Fibroblast of pulmonary artery (primary cell): ENCODE results near the gene HLCS.
A peak's percentile ranks its signal among the peaks of the same experiment; 100 is the strongest.

Experiments used
- DNase-seq: peaks from one replicate; pipeline ENCODE4 v3.0.0-alpha.2; 2010; ENCODE audit warnings: low read depth
- H3K4me3 ChIP-seq: replicated peaks from 2 replicates; pipeline ENCODE4 v1.5.1; 2011; ENCODE audit warnings: low read depth, mild to moderate bottlenecking, control low read depth, low read length, moderate library complexity
- TF ChIP-seq, protein P1 (sequence below): IDR thresholded peaks from 2 replicates; pipeline ENCODE4 v1.5.1; 2011; ENCODE audit warnings: mild to moderate bottlenecking, control low read depth, low read length, inconsistent platforms; ENCODE audit errors: missing control alignments

The HLCS gene

DNA sequence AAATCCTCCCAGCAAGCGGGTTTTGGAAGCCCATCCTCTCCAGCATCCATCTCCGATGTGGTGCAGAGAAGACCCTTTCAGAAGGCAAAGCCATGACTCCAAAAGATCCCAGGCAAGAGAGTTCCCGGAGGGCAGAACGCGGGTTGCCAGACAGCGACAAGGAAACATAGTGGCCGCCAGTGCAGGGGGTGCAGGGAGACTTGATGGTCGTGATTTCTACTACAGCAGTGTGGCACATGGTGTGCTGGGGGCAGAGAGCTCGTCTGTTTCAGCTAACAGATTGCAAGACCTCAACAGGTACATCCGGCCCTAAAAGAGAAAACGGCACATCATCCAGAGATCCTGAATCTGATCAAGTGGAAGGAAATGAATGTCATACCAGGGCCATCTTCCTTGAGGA, 74.3 kb downstream of the HLCS start:
- TF ChIP-seq, protein P1, sequence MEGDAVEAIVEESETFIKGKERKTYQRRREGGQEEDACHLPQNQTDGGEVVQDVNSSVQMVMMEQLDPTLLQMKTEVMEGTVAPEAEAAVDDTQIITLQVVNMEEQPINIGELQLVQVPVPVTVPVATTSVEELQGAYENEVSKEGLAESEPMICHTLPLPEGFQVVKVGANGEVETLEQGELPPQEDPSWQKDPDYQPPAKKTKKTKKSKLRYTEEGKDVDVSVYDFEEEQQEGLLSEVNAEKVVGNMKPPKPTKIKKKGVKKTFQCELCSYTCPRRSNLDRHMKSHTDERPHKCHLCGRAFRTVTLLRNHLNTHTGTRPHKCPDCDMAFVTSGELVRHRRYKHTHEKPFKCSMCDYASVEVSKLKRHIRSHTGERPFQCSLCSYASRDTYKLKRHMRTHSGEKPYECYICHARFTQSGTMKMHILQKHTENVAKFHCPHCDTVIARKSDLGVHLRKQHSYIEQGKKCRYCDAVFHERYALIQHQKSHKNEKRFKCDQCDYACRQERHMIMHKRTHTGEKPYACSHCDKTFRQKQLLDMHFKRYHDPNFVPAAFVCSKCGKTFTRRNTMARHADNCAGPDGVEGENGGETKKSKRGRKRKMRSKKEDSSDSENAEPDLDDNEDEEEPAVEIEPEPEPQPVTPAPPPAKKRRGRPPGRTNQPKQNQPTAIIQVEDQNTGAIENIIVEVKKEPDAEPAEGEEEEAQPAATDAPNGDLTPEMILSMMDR: no peak
- no peak for DNase-seq
- no peak overlapping the region for H3K4me3 ChIP-seq

GRCh38 chr21:36891692-36892091, 74.8 kb downstream of the HLCS start:
- no peak overlapping the region for H3K4me3 ChIP-seq
- TF ChIP-seq, protein P1: no peak
- no peak for DNase-seq

DNA sequence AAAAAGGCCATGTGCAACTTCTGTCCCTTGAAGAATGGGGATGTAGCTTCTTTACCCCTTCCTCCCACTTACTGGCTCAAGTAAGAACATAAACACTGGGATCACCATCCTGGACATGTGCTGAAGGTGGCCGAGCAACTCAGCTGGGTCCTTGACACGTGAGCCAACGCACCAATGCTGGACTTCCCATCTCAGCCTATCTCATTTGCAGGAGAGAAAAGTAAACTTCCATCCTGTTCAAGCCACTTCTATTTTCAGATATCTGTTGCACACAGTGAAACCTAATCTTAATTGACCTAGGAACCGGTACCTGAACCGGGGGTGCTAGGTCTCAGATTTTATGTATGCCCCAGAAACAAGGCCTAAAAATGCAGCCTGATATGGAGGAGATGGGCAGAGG, 75.3 kb downstream of the HLCS start:
- no peak overlapping the region for H3K4me3 ChIP-seq
- no peak for DNase-seq
- TF ChIP-seq, protein P1: no peak

GRCh38 chr21:36890086-36890485, 76.4 kb downstream of the HLCS start:
- TF ChIP-seq, protein P1: no peak

GRCh38 chr21:36889401-36889800, 77.1 kb downstream of the HLCS start:
- TF ChIP-seq, protein P1: no peak
- DNase-seq: peak; percentile 50
- H3K4me3 ChIP-seq: no peak overlapping the region

More at GRCh38 chr21:36890086-36890485, 76.4 kb downstream of the HLCS start:
- DNase-seq: no peak
- no peak overlapping the region for H3K4me3 ChIP-seq

DNA sequence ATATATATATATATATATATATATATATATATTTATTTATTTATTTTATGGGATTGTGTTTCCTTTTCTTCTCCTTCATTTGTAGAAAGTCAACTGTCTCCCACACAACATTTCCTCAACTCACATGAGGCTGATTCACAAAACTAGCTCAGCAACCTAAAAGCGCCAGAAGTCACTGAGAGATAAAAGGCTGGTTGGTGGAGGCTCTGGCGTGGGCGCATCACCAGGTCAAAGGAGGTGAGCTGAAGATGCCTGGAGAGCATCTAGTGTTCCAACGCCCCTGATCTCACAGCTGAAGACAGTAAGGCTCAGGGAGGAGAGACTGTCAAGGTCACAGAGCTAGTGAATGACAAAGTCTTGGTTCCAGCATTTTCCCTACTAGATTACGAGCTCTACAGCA, 78.0 kb downstream of the HLCS start:
- TF ChIP-seq, protein P1: no peak
- no peak overlapping the region for H3K4me3 ChIP-seq
- DNase-seq: no peak

DNA sequence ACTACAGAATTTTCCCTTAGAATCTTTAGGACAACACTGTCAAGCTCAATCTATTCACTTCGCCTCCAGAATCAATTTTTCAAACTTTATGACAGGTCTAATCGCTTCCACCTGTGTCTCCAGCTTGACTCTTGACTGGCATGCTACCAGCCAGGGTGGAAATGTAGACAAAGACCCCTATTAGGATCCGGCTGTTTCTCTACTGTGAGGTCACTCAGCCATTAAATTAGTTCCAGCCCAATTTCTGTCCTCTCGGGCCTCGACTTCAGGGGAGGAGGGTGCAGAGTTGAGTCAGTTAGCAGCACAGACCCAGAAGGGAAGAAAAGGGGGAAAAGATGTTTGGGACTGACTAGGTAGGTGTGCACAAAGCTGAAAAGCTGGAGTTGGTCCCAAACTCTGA, 78.5 kb downstream of the HLCS start:
- no peak overlapping the region for H3K4me3 ChIP-seq
- DNase-seq: no peak
- TF ChIP-seq, protein P1: no peak
